Stimulated activated CD4-positive, alpha-beta T cell treated with anti-CD3 and anti-CD28 coated beads, Interleukin-4, amount 100 ng/mL, for 1 hour (primary cell): ENCODE data around the gene KIF1A.
"Not testable (repeated sequence)": the region's sequence is repeated elsewhere in the genome, so short reads cannot be mapped to it uniquely, and the experiment has no call there.

Experiments
- DNase-seq: peaks from one replicate; pipeline ENCODE4 v3.0.0-alpha.2; 2020

The KIF1A gene

GRCh38 chr2:240786355-240786841, 33.6 kb downstream of the KIF1A start:
- no peak for DNase-seq

- DNase-seq = no peak
Measured at GRCh38 chr2:240785424-240786335, 34.3 kb downstream of the KIF1A start.

GRCh38 chr2:240784629-240785423, 35.2 kb downstream of the KIF1A start:
- no peak for DNase-seq

GRCh38 chr2:240783819-240784621, 36.0 kb downstream of the KIF1A start:
- DNase-seq = no peak

- DNase-seq = no peak
Measured at GRCh38 chr2:240782886-240783818, 36.9 kb downstream of the KIF1A start.

- DNase-seq = no peak
Measured at GRCh38 chr2:240782221-240782885, 37.7 kb downstream of the KIF1A start.

- DNase-seq = no peak
Measured at GRCh38 chr2:240781471-240782220, 38.4 kb downstream of the KIF1A start.

- DNase-seq = no peak
Measured at GRCh38 chr2:240780023-240780700, 39.9 kb downstream of the KIF1A start.

- DNase-seq = not testable (repeated sequence)
Measured at GRCh38 chr2:240779250-240779832, 40.7 kb downstream of the KIF1A start.

- DNase-seq = no peak
Measured at GRCh38 chr2:240778426-240778825, 41.6 kb downstream of the KIF1A start.

- DNase-seq = no peak
Measured at GRCh38 chr2:240777456-240778212, 42.4 kb downstream of the KIF1A start.

- DNase-seq = no peak
Measured at GRCh38 chr2:240775905-240776304, 44.1 kb downstream of the KIF1A start.

- DNase-seq = no peak
Measured at GRCh38 chr2:240774856-240775255, 45.2 kb downstream of the KIF1A start.

- DNase-seq = no peak
Measured at GRCh38 chr2:240769096-240769495, 50.9 kb downstream of the KIF1A start.

- DNase-seq = no peak
Measured at GRCh38 chr2:240768216-240768615, 51.8 kb downstream of the KIF1A start.

- DNase-seq = no peak
Measured at GRCh38 chr2:240767341-240767740, 52.7 kb downstream of the KIF1A start.

- DNase-seq = no peak
Measured at GRCh38 chr2:240766072-240766471, 53.9 kb downstream of the KIF1A start.

GRCh38 chr2:240765007-240765406, 55.0 kb downstream of the KIF1A start:
- no peak for DNase-seq

- no peak for DNase-seq
Measured at GRCh38 chr2:240764605-240765004, 55.4 kb downstream of the KIF1A start.
